DOHH2 (cell line): ENCODE measurements around the gene ZCCHC17.

ENCODE experiments used
- H3F3A ChIP-seq: fragments of 200-600 bp; sonication (generic), shearing (Covaris generic); 2 replicates; pipeline ENCODE4 v1.6.0; 2016; ENCODE audit warnings: antibody characterized with exemption, mild to moderate bottlenecking; ENCODE audit not compliant: control insufficient read depth, insufficient read depth
- H3K27ac ChIP-seq: fragments of 200-600 bp; sonication (generic); 2 replicates; pipeline ENCODE4 v1.5.1; 2014; ENCODE audit warnings: low read depth, mild to moderate bottlenecking, low read length, moderate library complexity
- H3K27me3 ChIP-seq: fragments of 200-600 bp; sonication (generic); 2 replicates; pipeline ENCODE4 v1.6.1; 2014; ENCODE audit warnings: mild to moderate bottlenecking, low read length, mixed read lengths; ENCODE audit not compliant: control insufficient read depth
- H3K36me3 ChIP-seq: fragments of 200-600 bp; sonication (generic); 2 replicates; pipeline ENCODE4 v1.6.1; 2014; ENCODE audit warnings: mild to moderate bottlenecking, low read length, moderate library complexity, mixed read lengths; ENCODE audit not compliant: control insufficient read depth
- H3K4me1 ChIP-seq: fragments of 200-600 bp; sonication (generic); 2 replicates; pipeline ENCODE4 v1.6.1; 2014; ENCODE audit warnings: mild to moderate bottlenecking, low read length, mixed read lengths; ENCODE audit not compliant: control insufficient read depth
- H3K4me2 ChIP-seq: fragments of 200-600 bp; sonication (generic); 2 replicates; pipeline ENCODE4 v1.6.0; 2014; ENCODE audit warnings: mild to moderate bottlenecking, low read length, moderate library complexity
- H3K4me3 ChIP-seq: fragments of 200-600 bp; sonication (generic); 2 replicates; pipeline ENCODE4 v1.5.1; 2014; ENCODE audit warnings: mild to moderate bottlenecking, low read length, mixed read lengths
- H3K79me2 ChIP-seq: fragments of 200-600 bp; sonication (generic); 2 replicates; pipeline ENCODE4 v1.6.1; 2014; ENCODE audit warnings: mild to moderate bottlenecking, low read length, mixed read lengths; ENCODE audit not compliant: control insufficient read depth
- H3K9me2 ChIP-seq: fragments of 200-600 bp; sonication (generic); replicated peaks from 2 replicates; pipeline ENCODE4 v1.6.1; 2014; ENCODE audit warnings: mild to moderate bottlenecking, low read length, mixed read lengths; ENCODE audit not compliant: control insufficient read depth
- H3K9me3 ChIP-seq: fragments of 200-600 bp; sonication (generic); 2 replicates; pipeline ENCODE4 v1.6.1; 2014; ENCODE audit warnings: antibody characterized with exemption, low read length, mixed read lengths; ENCODE audit not compliant: control insufficient read depth, insufficient read depth
- H4K20me1 ChIP-seq: fragments of 200-600 bp; sonication (generic); 2 replicates; pipeline ENCODE4 v1.6.0; 2014; ENCODE audit warnings: low read depth, mild to moderate bottlenecking, antibody characterized with exemption, low read length, moderate library complexity; ENCODE audit not compliant: control insufficient read depth, insufficient read depth
- EZH2phosphoT487 ChIP-seq: fragments of 200-600 bp; sonication (generic); IDR thresholded peaks from 2 replicates; pipeline ENCODE4 v1.6.1; 2017; ENCODE audit warnings: borderline replicate concordance, mild to moderate bottlenecking, antibody characterized with exemption, low read length, moderate library complexity, mixed read lengths
- TF ChIP-seq, protein P1 (sequence below): fragments of 200-600 bp; sonication (generic); IDR thresholded peaks from one replicate; pipeline ENCODE4 v1.5.1; 2014; ENCODE audit warnings: antibody characterized with exemption, mild to moderate bottlenecking, low read depth, low read length; ENCODE audit not compliant: poor library complexity, severe bottlenecking

The ZCCHC17 gene

GRCh38 chr1:31324093-31324492 lies 27.3 kb downstream of the ZCCHC17 start:
- TF ChIP-seq, protein P1, sequence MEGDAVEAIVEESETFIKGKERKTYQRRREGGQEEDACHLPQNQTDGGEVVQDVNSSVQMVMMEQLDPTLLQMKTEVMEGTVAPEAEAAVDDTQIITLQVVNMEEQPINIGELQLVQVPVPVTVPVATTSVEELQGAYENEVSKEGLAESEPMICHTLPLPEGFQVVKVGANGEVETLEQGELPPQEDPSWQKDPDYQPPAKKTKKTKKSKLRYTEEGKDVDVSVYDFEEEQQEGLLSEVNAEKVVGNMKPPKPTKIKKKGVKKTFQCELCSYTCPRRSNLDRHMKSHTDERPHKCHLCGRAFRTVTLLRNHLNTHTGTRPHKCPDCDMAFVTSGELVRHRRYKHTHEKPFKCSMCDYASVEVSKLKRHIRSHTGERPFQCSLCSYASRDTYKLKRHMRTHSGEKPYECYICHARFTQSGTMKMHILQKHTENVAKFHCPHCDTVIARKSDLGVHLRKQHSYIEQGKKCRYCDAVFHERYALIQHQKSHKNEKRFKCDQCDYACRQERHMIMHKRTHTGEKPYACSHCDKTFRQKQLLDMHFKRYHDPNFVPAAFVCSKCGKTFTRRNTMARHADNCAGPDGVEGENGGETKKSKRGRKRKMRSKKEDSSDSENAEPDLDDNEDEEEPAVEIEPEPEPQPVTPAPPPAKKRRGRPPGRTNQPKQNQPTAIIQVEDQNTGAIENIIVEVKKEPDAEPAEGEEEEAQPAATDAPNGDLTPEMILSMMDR = no peak
- TF ChIP-seq EZH2phosphoT487 = no peak
- Histone ChIP-seq H3K9me2 (no peaks in the 10 kb centered on the region), H3K4me3 (no peak overlapping the region), H4K20me1 (no peaks in the 10 kb centered on the region), H3K4me2 (no peak overlapping the region), H3K79me2 (no peaks in the 10 kb centered on the region), H3K36me3 (peaks cover 18% of the 10 kb centered on the region), H3K9me3 (no peaks in the 10 kb centered on the region), H3K27me3 (no peaks in the 10 kb centered on the region), H3K4me1 (no peaks in the 10 kb centered on the region), H3F3A (no peaks in the 10 kb centered on the region), H3K27ac (no peak overlapping the region)

- Histone ChIP-seq H3K9me3 (no peaks in the 10 kb centered on the region), H3K27me3 (no peaks in the 10 kb centered on the region), H3K4me3 (no peak overlapping the region), H3K4me1 (no peaks in the 10 kb centered on the region), H3K79me2 (no peaks in the 10 kb centered on the region), H3K4me2 (no peak overlapping the region), H4K20me1 (no peaks in the 10 kb centered on the region), H3K36me3 (peaks cover 14% of the 10 kb centered on the region), H3K27ac (no peak overlapping the region), H3K9me2 (no peaks in the 10 kb centered on the region), H3F3A (no peaks in the 10 kb centered on the region)
- no peak for TF ChIP-seq EZH2phosphoT487
- TF ChIP-seq, protein P1 = no peak
Measured at GRCh38 chr1:31324992-31325391, 28.2 kb downstream of the ZCCHC17 start.

DNA sequence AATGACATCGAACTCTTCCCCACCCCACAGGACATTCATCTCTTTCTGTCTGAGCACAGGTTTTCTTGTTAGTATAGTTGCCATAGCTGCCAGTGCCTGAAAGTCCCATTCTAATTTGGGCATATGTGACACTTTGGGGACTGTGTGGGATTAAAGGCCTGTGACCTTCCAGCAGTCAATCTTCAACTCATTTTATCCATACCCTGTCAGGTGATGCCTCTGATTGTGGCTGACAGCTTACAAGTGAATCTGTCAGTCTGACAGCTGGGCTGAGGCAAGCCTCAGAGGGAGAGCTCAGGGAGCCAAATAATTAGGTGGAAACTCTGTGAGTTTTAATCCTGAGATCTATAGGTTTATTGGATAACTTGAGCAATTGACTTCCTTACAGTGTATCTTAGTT lies 29.6 kb downstream of the ZCCHC17 start:
- Histone ChIP-seq H3K36me3 (peaks cover 5% of the 10 kb centered on the region; the same call in 1 of the 2 replicates), H3K4me3 (no peak overlapping the region), H3K27me3 (no peaks in the 10 kb centered on the region), H3K79me2 (no peaks in the 10 kb centered on the region), H4K20me1 (no peaks in the 10 kb centered on the region), H3K27ac (no peak overlapping the region), H3K4me1 (no peaks in the 10 kb centered on the region), H3K9me3 (no peaks in the 10 kb centered on the region), H3K4me2 (no peak overlapping the region), H3F3A (no peaks in the 10 kb centered on the region), H3K9me2 (no peaks in the 10 kb centered on the region)
- TF ChIP-seq, protein P1 = no peak
- no peak for TF ChIP-seq EZH2phosphoT487

DNA sequence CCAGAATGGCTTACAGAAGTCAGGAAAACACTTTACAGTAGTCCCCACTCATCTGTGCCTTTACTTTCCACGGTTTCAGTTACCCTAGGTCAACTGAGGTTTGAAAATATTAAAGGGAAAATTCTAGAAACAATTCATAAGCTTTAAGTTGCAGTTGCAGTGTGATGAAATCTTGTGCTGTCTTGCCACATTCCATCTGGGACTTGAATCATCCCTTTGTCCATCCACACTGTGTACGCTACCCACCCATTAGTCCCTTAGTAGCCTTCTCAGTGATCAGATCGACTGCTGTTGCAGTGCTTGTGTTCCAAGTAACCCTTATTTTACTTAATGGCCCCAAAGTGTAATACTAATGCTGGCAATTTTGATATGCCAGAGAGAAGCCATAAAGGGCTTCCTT lies 30.5 kb downstream of the ZCCHC17 start:
- no peaks in the 10 kb centered on the region for H3K9me3 ChIP-seq
- H3K79me2 ChIP-seq = no peaks in the 10 kb centered on the region
- no peak overlapping the region for H3K4me2 ChIP-seq
- no peaks in the 10 kb centered on the region for H3K4me1 ChIP-seq
- H3K9me2 ChIP-seq = no peaks in the 10 kb centered on the region
- H3K4me3 ChIP-seq = no peak overlapping the region
- H3K27me3 ChIP-seq = no peaks in the 10 kb centered on the region
- H3K27ac ChIP-seq = no peak overlapping the region
- no peaks in the 10 kb centered on the region for H3K36me3 ChIP-seq
- H3F3A ChIP-seq = no peaks in the 10 kb centered on the region
- H4K20me1 ChIP-seq = no peaks in the 10 kb centered on the region
- TF ChIP-seq, protein P1 = no peak
- no peak for TF ChIP-seq EZH2phosphoT487
